ENCODE results near the gene NBDY.
"Not testable (repeated sequence)": the region's sequence is repeated elsewhere in the genome, so short reads cannot be mapped to it uniquely, and the experiment has no call there.

Gene NBDY

DNA sequence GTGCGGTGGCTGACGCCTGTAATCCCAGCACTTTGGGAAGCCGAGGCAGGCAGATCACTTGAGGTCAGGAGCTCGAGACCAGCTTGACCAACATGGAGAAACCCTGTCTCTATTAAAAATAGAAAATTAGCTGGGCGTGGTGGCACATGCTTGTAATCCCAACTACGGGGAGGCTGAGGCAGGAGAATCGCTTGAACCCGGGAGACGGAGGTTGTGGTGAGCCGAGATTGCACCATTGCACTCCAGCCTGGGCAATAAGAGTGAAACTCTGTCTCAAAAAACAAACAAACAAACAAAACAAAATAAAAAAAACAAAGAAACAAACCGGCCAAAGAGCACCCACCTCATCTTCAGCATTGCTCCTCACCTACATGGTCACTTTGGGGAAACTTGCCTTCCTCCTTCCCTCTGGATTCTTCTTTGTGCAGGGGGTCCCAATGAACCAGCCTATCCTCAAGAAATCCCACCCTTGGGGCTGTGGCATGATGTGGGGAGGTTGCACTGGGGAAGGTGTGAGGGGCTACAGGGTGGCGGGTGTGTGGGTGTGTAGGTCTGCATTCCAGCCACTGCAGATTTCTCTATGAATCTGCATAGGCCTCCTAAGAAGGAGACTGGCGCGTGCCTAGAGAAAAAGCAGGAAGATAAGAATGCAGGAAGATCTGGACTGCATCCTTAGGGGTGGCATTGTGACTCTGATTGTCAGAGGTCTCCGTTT is 31.5 kb downstream of the NBDY start:
- H3K4me1 Mint-ChIP-seq (ENCODE audit: low read depth) = peaks cover 46% of the 10 kb centered on the region
- not testable (repeated sequence) for H3K9me3 Mint-ChIP-seq; H3K4me3 Mint-ChIP-seq; H3K27me3 Mint-ChIP-seq; H3K36me3 Mint-ChIP-seq (ENCODE audit: low read depth)
- peak overlapping the region; percentile 99 for H3K27ac Mint-ChIP-seq

DNA sequence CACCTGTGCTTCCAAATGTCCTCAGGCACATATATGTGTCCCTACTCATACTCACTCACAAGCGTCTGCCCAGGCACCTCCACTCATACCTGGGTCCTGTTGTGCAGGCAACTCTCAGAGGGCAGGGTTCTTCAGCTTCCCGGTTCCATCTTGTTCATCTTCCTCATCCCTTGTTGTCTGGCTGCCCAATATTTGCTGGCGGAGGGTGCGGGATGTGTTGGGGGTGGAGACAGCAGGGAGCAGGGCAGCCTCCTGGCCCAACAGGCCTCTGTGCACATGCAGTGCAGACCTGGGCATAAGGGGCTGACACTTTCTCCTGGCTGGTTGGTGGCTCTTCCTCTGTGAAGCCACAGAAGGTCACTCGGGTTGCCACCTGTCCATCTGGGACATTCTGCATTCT is 32.1 kb downstream of the NBDY start:
- peak overlapping the region; percentile 99 for H3K27ac Mint-ChIP-seq
- H3K27me3 Mint-ChIP-seq = no peaks in the 10 kb centered on the region
- no peak overlapping the region for H3K4me3 Mint-ChIP-seq
- H3K36me3 Mint-ChIP-seq (ENCODE audit: low read depth) = peaks cover 11% of the 10 kb centered on the region
- H3K9me3 Mint-ChIP-seq = no peaks in the 10 kb centered on the region
- H3K4me1 Mint-ChIP-seq (ENCODE audit: low read depth) = peaks cover 52% of the 10 kb centered on the region

DNA sequence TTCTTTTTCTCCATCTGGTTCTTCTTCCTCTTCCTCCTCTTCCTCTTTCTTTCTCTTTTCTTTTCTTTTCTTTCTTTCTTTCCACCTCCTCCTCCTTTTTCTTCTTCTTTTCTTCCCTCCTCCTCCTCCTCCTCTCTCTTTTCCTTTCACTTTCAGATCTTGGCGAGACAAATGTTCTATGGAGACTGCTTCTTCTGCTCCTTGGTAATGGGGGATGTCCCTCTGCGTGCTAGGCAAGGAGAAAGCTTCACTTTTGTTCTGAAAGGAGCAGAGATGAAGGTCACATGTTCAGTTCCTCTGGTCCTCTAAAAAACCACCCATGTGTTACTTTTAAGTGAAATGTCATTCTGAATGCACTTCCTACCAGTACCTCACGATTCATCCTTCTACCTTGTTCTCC is 33.2 kb downstream of the NBDY start:
- H3K4me1 Mint-ChIP-seq (ENCODE audit: low read depth) = peaks cover 54% of the 10 kb centered on the region
- no peaks in the 10 kb centered on the region for H3K9me3 Mint-ChIP-seq
- peak overlapping the region; percentile 77 for H3K4me3 Mint-ChIP-seq
- no peaks in the 10 kb centered on the region for H3K27me3 Mint-ChIP-seq
- H3K27ac Mint-ChIP-seq = peak overlapping the region; percentile 99
- peaks cover 13% of the 10 kb centered on the region for H3K36me3 Mint-ChIP-seq (ENCODE audit: low read depth)

DNA sequence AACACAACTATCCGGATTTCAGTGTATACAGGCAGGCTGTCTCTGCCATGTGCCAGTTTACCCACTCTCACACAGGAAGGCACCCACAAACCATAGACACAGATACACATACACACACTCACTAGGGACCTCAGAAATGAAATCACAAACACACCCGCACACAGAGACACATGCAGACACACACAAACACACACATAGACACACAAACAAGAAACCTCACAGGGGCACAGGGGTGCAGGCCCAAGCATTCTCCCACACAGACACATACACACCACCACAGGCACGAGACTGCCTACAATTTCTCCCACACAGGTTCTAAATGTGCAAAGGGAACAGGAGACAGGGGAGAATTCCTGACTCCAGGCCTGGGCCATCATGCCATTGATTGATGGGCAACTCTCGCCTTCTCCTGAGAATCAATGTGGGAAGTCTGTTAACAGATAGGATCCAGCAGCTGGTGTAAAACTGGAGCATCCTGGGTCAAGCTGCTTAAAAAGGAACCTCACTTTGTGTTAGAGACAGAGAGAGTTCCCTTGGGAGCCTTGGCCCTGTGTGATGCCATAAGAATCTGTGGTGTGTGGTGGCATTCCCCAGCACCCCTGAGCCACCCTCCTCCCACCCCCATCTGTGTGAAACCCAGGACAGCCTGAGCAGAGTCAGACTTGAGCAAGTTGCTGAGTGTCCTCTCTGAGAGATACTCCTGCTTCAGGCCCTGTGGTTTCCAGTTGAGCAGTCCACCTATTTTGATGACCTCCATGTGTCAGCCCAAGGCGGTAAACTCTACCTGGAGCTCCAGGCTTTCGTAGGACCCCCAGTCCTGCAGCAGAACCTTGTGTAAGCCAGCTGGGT is 33.9 kb downstream of the NBDY start:
- Mint-ChIP-seq H3K36me3 (ENCODE audit: low read depth) (peaks cover 13% of the 10 kb centered on the region), H3K27ac (peak overlapping the region; percentile 99), H3K4me3 (peak overlapping the region; percentile 77), H3K4me1 (ENCODE audit: low read depth) (peaks cover 52% of the 10 kb centered on the region), H3K27me3 (no peaks in the 10 kb centered on the region), H3K9me3 (no peaks in the 10 kb centered on the region)

DNA sequence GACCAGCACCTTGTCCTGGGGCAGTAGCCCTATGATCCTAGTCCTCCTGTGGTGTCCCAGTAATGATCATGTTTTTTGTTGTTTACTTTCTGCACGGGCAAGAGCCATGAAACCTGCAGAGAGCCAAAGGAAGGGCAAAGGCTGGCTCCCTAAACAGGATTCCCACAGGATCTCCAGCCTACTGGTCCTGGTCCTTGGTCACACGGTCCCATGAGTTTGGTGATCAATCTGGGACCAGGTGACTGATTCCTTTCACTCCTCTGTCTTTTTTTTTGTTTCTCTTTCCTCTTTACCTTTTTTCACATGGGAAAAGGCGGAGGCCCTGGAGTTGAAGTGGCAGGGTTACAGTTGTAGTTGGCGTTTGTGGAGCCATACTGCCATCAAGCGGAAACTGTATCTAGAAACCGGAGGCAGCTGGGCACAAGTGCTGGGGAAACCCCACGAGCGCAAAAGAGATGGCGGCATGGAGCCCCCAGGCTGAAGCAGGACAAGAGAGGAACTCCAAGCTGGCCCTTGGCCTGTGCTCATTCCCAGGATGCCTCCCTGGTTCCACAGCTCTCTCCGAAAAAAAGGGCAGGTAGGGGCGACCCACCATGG is 34.6 kb downstream of the NBDY start:
- Mint-ChIP-seq H3K4me1 (ENCODE audit: low read depth) (peaks cover 52% of the 10 kb centered on the region), H3K36me3 (ENCODE audit: low read depth) (peaks cover 13% of the 10 kb centered on the region), H3K27ac (peak overlapping the region; percentile 99), H3K27me3 (no peaks in the 10 kb centered on the region), H3K4me3 (no peak overlapping the region), H3K9me3 (no peaks in the 10 kb centered on the region)

DNA sequence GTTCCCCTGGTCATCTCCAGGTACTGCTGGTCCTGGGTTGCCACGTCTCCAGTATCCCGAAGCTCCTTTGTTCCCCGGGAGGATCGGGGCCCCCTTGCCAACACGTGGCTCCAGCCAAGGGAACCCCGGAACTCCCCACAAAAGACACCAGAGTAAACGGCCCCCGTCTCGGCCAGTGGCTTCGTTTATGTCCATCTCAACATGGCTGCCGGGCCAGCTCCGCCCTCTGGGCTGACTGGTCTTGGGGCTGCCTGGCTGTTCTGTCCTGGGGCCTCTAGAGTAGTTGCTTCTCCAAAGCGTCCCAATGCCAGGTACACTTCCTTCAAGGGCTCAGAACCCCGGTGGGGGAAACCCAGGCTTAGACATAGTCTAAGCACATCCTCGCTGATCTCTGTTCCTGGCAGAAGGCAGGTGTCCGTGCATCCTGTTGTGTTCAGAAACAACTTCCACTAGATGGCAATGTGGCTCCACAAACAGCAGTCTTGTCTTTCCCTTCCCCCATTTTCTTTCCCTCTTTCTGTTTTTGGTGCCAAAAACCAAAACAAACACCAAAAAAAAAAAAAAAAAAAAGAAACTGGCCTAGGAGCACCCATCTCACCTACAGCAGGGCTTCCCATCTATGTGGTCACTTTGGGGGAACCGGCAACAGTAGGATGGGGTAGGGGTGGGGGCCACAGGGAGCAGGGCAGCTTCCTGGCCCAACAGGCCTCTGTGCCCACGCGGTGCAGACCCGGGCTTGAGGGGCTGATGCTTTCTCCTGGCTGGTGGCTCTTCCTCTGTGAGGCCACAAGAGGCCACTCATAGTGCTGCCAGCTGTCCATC is 35.3 kb downstream of the NBDY start:
- H3K4me1 Mint-ChIP-seq (ENCODE audit: low read depth) = peaks cover 52% of the 10 kb centered on the region
- H3K27me3 Mint-ChIP-seq = no peaks in the 10 kb centered on the region
- no peaks in the 10 kb centered on the region for H3K9me3 Mint-ChIP-seq
- peaks cover 13% of the 10 kb centered on the region for H3K36me3 Mint-ChIP-seq (ENCODE audit: low read depth)
- H3K4me3 Mint-ChIP-seq = peak overlapping the region; percentile 77
- peak overlapping the region; percentile 91 for H3K27ac Mint-ChIP-seq

DNA sequence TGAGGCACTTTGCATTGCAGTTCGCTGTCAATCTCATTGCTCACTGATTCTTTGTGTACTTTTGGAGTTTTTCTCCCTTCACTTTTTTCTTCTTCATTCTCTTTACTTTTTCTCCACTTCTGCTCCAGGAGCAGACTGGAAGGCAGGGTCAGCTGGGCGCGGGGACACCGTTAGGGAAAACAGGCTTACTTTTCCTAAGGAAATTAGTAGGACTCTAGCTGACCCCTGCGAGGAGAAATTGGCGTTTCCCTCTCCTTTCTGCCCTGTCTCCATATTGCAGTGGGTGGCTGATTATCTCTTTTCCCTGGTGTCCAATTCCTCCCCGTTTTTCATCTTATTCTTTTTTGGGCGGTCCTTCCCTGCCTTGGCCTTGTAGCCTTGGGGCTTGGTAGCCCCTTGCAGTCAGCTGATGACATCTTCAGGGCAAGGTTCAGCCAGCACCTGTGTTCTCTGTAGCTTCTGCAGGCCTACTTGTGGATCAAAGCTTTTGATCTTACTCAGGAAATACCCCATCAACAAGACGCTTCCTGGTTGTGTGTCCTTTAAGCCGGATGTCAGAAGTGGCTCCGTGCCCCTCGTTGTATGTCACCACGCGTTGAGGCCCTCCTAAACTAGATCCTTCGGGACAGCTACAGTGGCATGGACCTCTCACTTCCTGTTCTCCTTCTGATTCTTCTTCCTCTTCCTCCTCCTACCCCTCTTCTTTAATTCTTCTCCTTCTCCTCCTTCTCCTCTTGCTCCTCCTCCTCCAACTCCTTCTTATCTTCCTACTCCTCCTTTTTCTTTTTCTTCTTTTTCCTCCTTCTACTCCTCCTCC is 36.1 kb downstream of the NBDY start:
- H3K27ac Mint-ChIP-seq = peak overlapping the region; percentile 91
- H3K36me3 Mint-ChIP-seq (ENCODE audit: low read depth) = peaks cover 13% of the 10 kb centered on the region
- no peaks in the 10 kb centered on the region for H3K9me3 Mint-ChIP-seq
- peaks cover 52% of the 10 kb centered on the region for H3K4me1 Mint-ChIP-seq (ENCODE audit: low read depth)
- no peaks in the 10 kb centered on the region for H3K27me3 Mint-ChIP-seq
- peak overlapping the region; percentile 77 for H3K4me3 Mint-ChIP-seq

DNA sequence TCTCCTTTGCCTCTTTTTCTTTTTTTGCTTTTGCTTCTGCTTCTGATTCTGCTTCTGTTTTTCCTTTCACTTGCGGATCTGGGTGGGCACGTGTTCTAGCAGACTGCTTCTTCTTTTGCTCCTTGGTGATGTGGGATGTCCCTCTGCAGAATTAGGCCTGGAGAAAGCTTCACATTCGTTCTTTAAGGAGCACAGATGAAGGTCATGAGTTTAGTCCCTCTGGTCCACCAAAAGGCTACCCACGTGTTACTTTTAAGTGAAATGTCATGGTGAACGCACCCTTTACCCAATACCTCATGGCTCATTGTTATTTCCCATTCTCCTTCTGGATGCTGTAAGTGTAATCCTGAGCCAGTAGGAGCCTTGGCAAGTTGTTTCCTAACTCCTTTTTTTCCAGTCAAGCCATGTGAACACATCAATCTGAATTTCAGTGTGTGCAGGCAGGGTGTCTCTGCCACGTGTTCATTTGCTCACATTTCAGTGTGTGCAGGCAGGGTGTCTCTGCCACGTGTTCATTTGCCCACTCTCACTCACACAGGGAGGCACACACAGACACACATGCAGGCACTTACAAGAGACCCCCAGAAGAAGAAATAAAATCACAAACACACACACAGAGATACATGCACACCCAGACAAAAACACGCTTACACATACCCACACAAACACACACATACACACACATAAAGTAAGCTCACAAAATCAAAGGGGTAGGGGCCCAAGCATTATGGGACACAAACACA is 36.9 kb downstream of the NBDY start:
- H3K36me3 Mint-ChIP-seq (ENCODE audit: low read depth) = peaks cover 13% of the 10 kb centered on the region

DNA sequence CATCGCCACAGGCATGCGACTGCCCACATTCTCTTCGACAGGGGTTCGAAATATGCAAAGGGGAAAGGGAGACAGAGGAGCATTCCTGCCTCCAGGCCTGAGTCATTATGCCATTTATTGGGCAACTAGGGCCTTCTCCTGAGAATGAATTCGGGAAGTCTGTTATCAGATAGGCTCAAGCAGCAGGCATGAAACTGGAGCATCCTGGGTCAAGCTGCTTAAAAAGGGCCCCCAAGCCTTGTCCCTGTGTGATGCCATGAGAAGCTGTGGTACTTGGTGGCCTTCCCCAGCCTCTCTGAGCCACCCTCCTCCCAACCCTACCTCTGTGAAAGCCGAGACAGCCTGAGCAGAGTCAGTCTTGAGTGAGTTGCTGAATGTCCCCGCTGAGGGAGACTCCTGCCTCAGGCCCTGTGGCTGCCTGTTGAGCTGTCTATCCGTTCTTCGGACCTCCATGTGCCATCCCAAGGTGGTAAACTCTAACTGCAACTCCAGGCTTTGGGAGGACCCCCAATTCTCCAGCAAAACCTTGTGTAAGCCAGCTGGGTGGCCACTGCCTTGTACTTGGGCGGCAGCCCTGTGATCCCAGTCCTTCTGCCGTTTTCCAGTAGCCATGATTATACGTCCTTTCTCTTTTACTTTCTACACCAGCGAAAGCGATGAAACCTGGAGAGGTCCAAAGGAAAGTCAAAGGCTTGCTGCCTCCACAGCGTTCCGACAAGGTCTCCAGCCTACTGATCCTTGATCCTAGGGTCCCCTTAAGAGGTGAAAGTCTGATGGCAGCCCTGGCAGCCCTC is 37.7 kb downstream of the NBDY start:
- no peaks in the 10 kb centered on the region for H3K27me3 Mint-ChIP-seq
- no peaks in the 10 kb centered on the region for H3K9me3 Mint-ChIP-seq
- H3K4me3 Mint-ChIP-seq = no peak overlapping the region
- H3K36me3 Mint-ChIP-seq (ENCODE audit: low read depth) = peaks cover 13% of the 10 kb centered on the region
- peak overlapping the region; percentile 91 for H3K27ac Mint-ChIP-seq
- peaks cover 45% of the 10 kb centered on the region for H3K4me1 Mint-ChIP-seq (ENCODE audit: low read depth)

More for the DNA sequence above, 36.9 kb downstream of the NBDY start:
- peak overlapping the region; percentile 77 for H3K4me3 Mint-ChIP-seq
- no peaks in the 10 kb centered on the region for H3K27me3 Mint-ChIP-seq
- peak overlapping the region; percentile 91 for H3K27ac Mint-ChIP-seq
- no peaks in the 10 kb centered on the region for H3K9me3 Mint-ChIP-seq
- peaks cover 52% of the 10 kb centered on the region for H3K4me1 Mint-ChIP-seq (ENCODE audit: low read depth)

DNA sequence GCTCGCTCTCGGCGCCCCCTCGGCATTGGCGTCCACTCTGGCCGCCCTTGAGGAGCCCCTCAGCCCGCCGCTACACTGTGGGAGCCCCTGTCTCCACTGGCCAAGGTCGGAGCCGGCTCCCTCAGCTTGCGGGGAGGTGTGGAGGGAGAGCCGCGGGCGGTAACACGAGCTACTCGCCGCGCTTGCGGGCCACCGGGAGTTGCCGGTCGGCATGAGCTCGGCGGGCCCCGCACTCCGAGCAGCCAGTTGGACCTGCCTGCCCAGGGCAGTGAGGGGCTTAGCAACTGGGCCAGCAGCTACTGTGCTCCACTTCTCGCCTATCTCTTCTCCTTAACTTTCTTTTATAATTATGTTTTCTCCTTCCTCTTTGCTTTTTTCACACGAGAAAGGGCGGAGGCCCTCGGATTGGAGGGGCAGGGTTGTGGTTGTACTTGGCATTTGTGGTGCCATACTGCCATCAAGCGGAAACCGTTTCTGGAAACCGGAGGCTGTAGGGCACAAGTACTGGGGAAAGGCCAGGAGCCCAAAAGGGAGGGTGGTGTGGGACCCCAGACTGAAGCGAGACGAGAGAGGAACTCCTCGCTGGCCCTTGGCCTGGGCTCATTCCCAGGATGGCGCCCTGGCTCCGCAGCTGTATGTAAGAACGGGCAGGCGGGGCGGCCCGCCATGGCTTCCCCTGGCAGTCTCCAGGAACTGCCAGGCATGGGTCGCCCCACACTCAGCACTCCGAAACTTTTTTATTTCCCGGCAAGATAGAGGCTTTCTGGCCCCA is 38.5 kb downstream of the NBDY start:
- peaks cover 12% of the 10 kb centered on the region for H3K36me3 Mint-ChIP-seq (ENCODE audit: low read depth)
- H3K9me3 Mint-ChIP-seq, H3K27me3 Mint-ChIP-seq, H3K4me3 Mint-ChIP-seq, H3K27ac Mint-ChIP-seq: not testable (repeated sequence)
- peaks cover 38% of the 10 kb centered on the region for H3K4me1 Mint-ChIP-seq (ENCODE audit: low read depth)

DNA sequence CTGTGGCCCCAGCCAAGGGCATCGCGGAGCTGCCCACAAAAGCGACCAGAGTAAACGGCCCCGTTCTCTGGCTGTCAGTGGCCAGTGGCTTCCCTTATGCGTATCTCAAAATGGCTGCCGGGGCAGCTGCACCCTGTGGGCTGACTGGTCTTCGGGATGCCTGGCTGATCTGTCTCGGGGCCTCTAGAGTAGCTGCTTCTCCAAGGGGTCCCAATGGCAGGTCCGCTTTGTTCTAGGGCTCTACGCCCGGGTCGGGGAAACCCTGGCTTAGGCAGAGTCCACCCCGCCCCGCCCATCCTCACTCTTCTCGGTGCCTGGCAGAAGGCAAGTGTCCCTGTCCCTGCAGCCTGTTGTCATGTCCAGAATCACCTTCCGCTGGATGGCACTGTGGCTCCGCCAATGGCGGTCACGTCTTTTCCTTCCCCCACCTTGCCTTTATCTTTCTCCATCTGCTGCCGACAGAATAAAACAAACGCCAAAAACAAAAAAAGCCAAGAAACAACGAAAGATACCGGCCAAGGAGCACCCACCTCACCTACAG is 39.1 kb downstream of the NBDY start:
- not testable (repeated sequence) for H3K9me3 Mint-ChIP-seq; H3K4me3 Mint-ChIP-seq; H3K36me3 Mint-ChIP-seq (ENCODE audit: low read depth); H3K27me3 Mint-ChIP-seq; H3K27ac Mint-ChIP-seq
- peaks cover 31% of the 10 kb centered on the region for H3K4me1 Mint-ChIP-seq (ENCODE audit: low read depth)
